Measurements from ENCODE around the gene GPN2.

DNA sequence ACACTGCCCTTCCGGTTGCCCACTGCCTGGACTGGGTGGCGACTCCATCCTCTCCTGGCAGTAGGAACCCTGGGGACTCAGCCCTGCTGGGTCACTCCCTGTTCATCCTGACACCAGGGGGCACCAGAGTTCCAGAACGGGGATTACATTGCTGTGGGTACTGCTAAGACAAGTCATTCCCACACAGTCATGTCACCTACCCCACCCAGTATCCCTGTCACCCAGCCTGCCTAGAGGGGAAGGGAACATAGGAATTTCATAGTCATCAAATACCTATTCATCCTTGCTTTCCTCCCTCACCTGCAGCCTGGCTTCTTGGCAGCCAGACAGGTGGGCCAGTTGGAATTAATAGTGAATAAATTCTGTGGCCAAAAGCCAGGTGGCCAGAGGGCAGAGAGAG is 36.9 kb downstream of the GPN2 start:
- no peak for TF ChIP-seq BHLHE40 (IDR thresholded peaks at IDR 0.05; ENCODE audit: borderline replicate concordance)
- no peak for TF ChIP-seq HDGF (IDR thresholded peaks at IDR 0.05; ENCODE audit: borderline replicate concordance)
- TF ChIP-seq FOXM1 (IDR thresholded peaks at IDR 0.05; ENCODE audit: borderline replicate concordance): no peak
- no peak for TF ChIP-seq SP1 (IDR thresholded peaks at IDR 0.05)
- TF ChIP-seq ZNF384 (IDR thresholded peaks at IDR 0.05): no peak
- TF ChIP-seq, protein P1, sequence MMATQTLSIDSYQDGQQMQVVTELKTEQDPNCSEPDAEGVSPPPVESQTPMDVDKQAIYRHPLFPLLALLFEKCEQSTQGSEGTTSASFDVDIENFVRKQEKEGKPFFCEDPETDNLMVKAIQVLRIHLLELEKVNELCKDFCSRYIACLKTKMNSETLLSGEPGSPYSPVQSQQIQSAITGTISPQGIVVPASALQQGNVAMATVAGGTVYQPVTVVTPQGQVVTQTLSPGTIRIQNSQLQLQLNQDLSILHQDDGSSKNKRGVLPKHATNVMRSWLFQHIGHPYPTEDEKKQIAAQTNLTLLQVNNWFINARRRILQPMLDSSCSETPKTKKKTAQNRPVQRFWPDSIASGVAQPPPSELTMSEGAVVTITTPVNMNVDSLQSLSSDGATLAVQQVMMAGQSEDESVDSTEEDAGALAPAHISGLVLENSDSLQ (IDR thresholded peaks at IDR 0.05): no peak
- no peak for TF ChIP-seq FOXA1 (IDR thresholded peaks at IDR 0.05)
- TF ChIP-seq SUZ12 (IDR thresholded peaks at IDR 0.05): no peak
- TF ChIP-seq CTBP1 (IDR thresholded peaks at IDR 0.05; ENCODE audit: borderline replicate concordance): no peak
- no peak for TF ChIP-seq ELF4 (IDR thresholded peaks at IDR 0.05)
- TF ChIP-seq TARDBP (IDR thresholded peaks at IDR 0.05): no peak

All from HEK293T (cell line).